ENCODE measurements around the gene KLHDC9.

The KLHDC9 gene

GRCh38 chr1:161088587-161089110, 9.5 kb upstream of the KLHDC9 start:
- DNase-seq (ENCODE audit: extremely low spot score) = no peak
- ChIA-PET CTCF (interaction anchor here (1.0 to 9.2 kb wide), 5 partner anchors 9 to 29 kb away, joined by 3 to 73 read pairs (median 7); partner anchors contain the start of genes ARHGAP30 and KLHDC9), POLR2A (no interaction called here)
- TF ChIP-seq CTCF (IDR thresholded peaks at IDR 0.05; ENCODE audit: control extremely low read depth, extremely low read depth, low read depth, missing control alignments) = no peak

GRCh38 chr1:161089251-161089924, 8.8 kb upstream of the KLHDC9 start, which contains the start of gene NECTIN4:
TSS of gene NECTIN4 (minus strand) at chr1:161089558. CDS start at chr1:161089296, 262 bp downstream.
- no peak for TF ChIP-seq CTCF (IDR thresholded peaks at IDR 0.05; ENCODE audit: control extremely low read depth, extremely low read depth, low read depth, missing control alignments)
- CTCF ChIA-PET = interaction anchor here (1.0 to 9.2 kb wide), 5 partner anchors 8 to 28 kb away, joined by 3 to 73 read pairs (median 7); partner anchors contain the start of genes ARHGAP30 and KLHDC9
- no peak for DNase-seq (ENCODE audit: extremely low spot score)
- POLR2A ChIA-PET = no interaction called here

- no peak for DNase-seq (ENCODE audit: extremely low spot score)
- TF ChIP-seq CTCF (IDR thresholded peaks at IDR 0.05; ENCODE audit: control extremely low read depth, extremely low read depth, low read depth, missing control alignments) = no peak
- ChIA-PET POLR2A (no interaction called here), CTCF (interaction anchor here (1.4 to 9.2 kb wide), 4 partner anchors 7 to 17 kb away, joined by 7 to 73 read pairs (median 12); partner anchors contain the start of genes ARHGAP30 and KLHDC9)
Measured at GRCh38 chr1:161089938-161090337, 8.2 kb upstream of the KLHDC9 start.

GRCh38 chr1:161090617-161091016, 7.5 kb upstream of the KLHDC9 start:
- ChIA-PET POLR2A (no interaction called here), CTCF (interaction anchor here (9.2 kb wide), 1 partner anchor 17 kb away, joined by 73 read pairs; the partner anchor contains the start of gene ARHGAP30)

GRCh38 chr1:161091093-161091492, 7.1 kb upstream of the KLHDC9 start:
- no peak for TF ChIP-seq CTCF (IDR thresholded peaks at IDR 0.05; ENCODE audit: control extremely low read depth, extremely low read depth, low read depth, missing control alignments)
- POLR2A ChIA-PET = no interaction called here
- no peak for DNase-seq (ENCODE audit: extremely low spot score)
- CTCF ChIA-PET = no interaction called here

More at GRCh38 chr1:161090617-161091016, 7.5 kb upstream of the KLHDC9 start:
- TF ChIP-seq CTCF (IDR thresholded peaks at IDR 0.05; ENCODE audit: control extremely low read depth, extremely low read depth, low read depth, missing control alignments) = no peak
- DNase-seq (ENCODE audit: extremely low spot score) = no peak

GRCh38 chr1:161091796-161092507, 6.2 kb upstream of the KLHDC9 start:
- ChIA-PET POLR2A (no interaction called here), CTCF (interaction anchor here (2.0 to 8.2 kb wide), 2 partner anchors 9 to 21 kb away, joined by 10 to 91 read pairs; no protein-coding TSS in a partner anchor)
- DNase-seq (ENCODE audit: extremely low spot score) = no peak
- no peak for TF ChIP-seq CTCF (IDR thresholded peaks at IDR 0.05; ENCODE audit: control extremely low read depth, extremely low read depth, low read depth, missing control alignments)
